ENCODE results near the gene ZFHX3.
A peak's percentile ranks its signal among the peaks of the same experiment; 100 is the strongest.

The ZFHX3 gene

GRCh38 chr16:72793017-72793416, 254.9 kb downstream of the ZFHX3 start:
- DNase-seq (ENCODE audit: low read depth): no peak

GRCh38 chr16:72791786-72792185, 256.1 kb downstream of the ZFHX3 start:
- no peak for DNase-seq (ENCODE audit: low read depth)

GRCh38 chr16:72789921-72790320, 258.0 kb downstream of the ZFHX3 start:
- DNase-seq (ENCODE audit: low read depth): no peak

- DNase-seq (ENCODE audit: low read depth): no peak
These were observed 258.5 kb downstream of the ZFHX3 start for GRCh38 chr16:72789465-72789864.

GRCh38 chr16:72788269-72788809, 259.6 kb downstream of the ZFHX3 start:
- no peak for DNase-seq (ENCODE audit: low read depth)

- peak; percentile 81 for DNase-seq (ENCODE audit: low read depth)
These were observed 260.2 kb downstream of the ZFHX3 start for GRCh38 chr16:72787514-72788268.

GRCh38 chr16:72787130-72787513, 260.8 kb downstream of the ZFHX3 start:
- no peak for DNase-seq (ENCODE audit: low read depth)

- no peak for DNase-seq (ENCODE audit: low read depth)
These were observed 261.3 kb downstream of the ZFHX3 start for GRCh38 chr16:72786606-72787005.

- no peak for DNase-seq (ENCODE audit: low read depth)
These were observed 262.0 kb downstream of the ZFHX3 start for GRCh38 chr16:72785886-72786285.

- DNase-seq (ENCODE audit: low read depth): no peak
These were observed 262.8 kb downstream of the ZFHX3 start for GRCh38 chr16:72785171-72785570.

- no peak for DNase-seq (ENCODE audit: low read depth)
These were observed 264.1 kb downstream of the ZFHX3 start for GRCh38 chr16:72783716-72784318.

GRCh38 chr16:72769876-72770275, 278.1 kb downstream of the ZFHX3 start:
- no peak for DNase-seq (ENCODE audit: low read depth)

GRCh38 chr16:72768591-72768990, 279.3 kb downstream of the ZFHX3 start:
- no peak for DNase-seq (ENCODE audit: low read depth)

- DNase-seq (ENCODE audit: low read depth): no peak
These were observed 281.4 kb downstream of the ZFHX3 start for GRCh38 chr16:72766506-72766905.

GRCh38 chr16:72764015-72764654, 283.8 kb downstream of the ZFHX3 start:
- no peak for DNase-seq (ENCODE audit: low read depth)

GRCh38 chr16:72760581-72760980, 287.3 kb downstream of the ZFHX3 start:
- no peak for DNase-seq (ENCODE audit: low read depth)

- DNase-seq (ENCODE audit: low read depth): no peak
These were observed 294.0 kb downstream of the ZFHX3 start for GRCh38 chr16:72753881-72754280.

- DNase-seq (ENCODE audit: low read depth): no peak
These were observed 295.8 kb downstream of the ZFHX3 start for GRCh38 chr16:72752004-72752695.

- DNase-seq (ENCODE audit: low read depth): no peak
These were observed 296.9 kb downstream of the ZFHX3 start for GRCh38 chr16:72751076-72751475.

GRCh38 chr16:72749091-72749490, 298.8 kb downstream of the ZFHX3 start:
- DNase-seq (ENCODE audit: low read depth): no peak

GRCh38 chr16:72744076-72744793, 303.7 kb downstream of the ZFHX3 start:
- DNase-seq (ENCODE audit: low read depth): no peak

Measured in GM04504 (cell line).